ENCODE data around the gene MUSK. TPM values are rescaled to one million over a fixed set of nuclear protein-coding genes. Genes with fewer than 3 reads are reported as not detected.

MUSK gene
- total RNA-seq, 5 donors from 2014 or later (not counting 1 experiment from before 2014, with no cell fraction given), result not detected

GRCh38 chr9:110837401-110838005 is 168.9 kb downstream of the MUSK start:
- ATAC-seq (replicated peaks in 1 of 4), result no peak
- H3K4me3 ChIP-seq (ENCODE audit: control insufficient read depth in 1 of 2, extremely low read depth in 1 of 2, low read length in 1 of 2), result no peak overlapping the region
- Mint-ChIP-seq H3K27ac (no peak overlapping the region), H3K4me3 (no peak overlapping the region), H3K4me1 (no peaks in the 10 kb centered on the region), H3K9me3 (peaks cover 6 to 10% (median 6%) of the 10 kb centered on the region in 3 donors), H3K36me3 (no peaks in the 10 kb centered on the region), H3K27me3 (no peaks in the 10 kb centered on the region)
- no peaks in the 10 kb centered on the region for H3K36me3 ChIP-seq (ENCODE audit: control insufficient read depth in 2 of 2, extremely low read depth in 1 of 2, insufficient read depth in 1 of 2, low read length in 1 of 2)
- DNase-seq, result no peak
- no peaks in the 10 kb centered on the region for H3K27me3 ChIP-seq (replicated peaks in 1 of 2; ENCODE audit: control insufficient read depth in 2 of 2, extremely low read depth in 1 of 2, insufficient read depth in 2 of 2, low read length in 1 of 2)
- CTCF ChIA-PET, result no interaction called here
- H3K27ac ChIP-seq (ENCODE audit: low read length), result no peak overlapping the region
- H3K9me3 ChIP-seq, result no peaks in the 10 kb centered on the region
- POLR2A ChIA-PET, result no interaction called here
- no CpG with 5 or more reads among the region's 2 CpGs for WGBS (ENCODE audit: insufficient coverage)
- H3K4me1 ChIP-seq (ENCODE audit: control insufficient read depth in 1 of 2, extremely low read depth in 1 of 2, insufficient read depth in 2 of 2, low read length in 2 of 2), result no peaks in the 10 kb centered on the region

GRCh38 chr9:110842169-110842568 is 173.6 kb downstream of the MUSK start:
- Mint-ChIP-seq H3K27ac (no peak overlapping the region), H3K27me3 (no peaks in the 10 kb centered on the region), H3K9me3 (peaks cover 4 to 13% (median 6%) of the 10 kb centered on the region in 3 donors), H3K36me3 (no peaks in the 10 kb centered on the region), H3K4me3 (no peak overlapping the region), H3K4me1 (no peaks in the 10 kb centered on the region)
- ChIA-PET POLR2A (no interaction called here), CTCF (no interaction called here)
- Histone ChIP-seq H3K9me3 (no peaks in the 10 kb centered on the region), H3K27ac (ENCODE audit: low read length) (no peak overlapping the region), H3K4me1 (ENCODE audit: control insufficient read depth in 1 of 2, extremely low read depth in 1 of 2, insufficient read depth in 2 of 2, low read length in 2 of 2) (no peaks in the 10 kb centered on the region), H3K36me3 (ENCODE audit: control insufficient read depth in 2 of 2, extremely low read depth in 1 of 2, insufficient read depth in 1 of 2, low read length in 1 of 2) (no peaks in the 10 kb centered on the region), H3K27me3 (replicated peaks in 1 of 2; ENCODE audit: control insufficient read depth in 2 of 2, extremely low read depth in 1 of 2, insufficient read depth in 2 of 2, low read length in 1 of 2) (no peaks in the 10 kb centered on the region), H3K4me3 (ENCODE audit: control insufficient read depth in 1 of 2, extremely low read depth in 1 of 2, low read length in 1 of 2) (no peak overlapping the region)
- DNase-seq (no peak), ATAC-seq (replicated peaks in 1 of 4) (no peak)
- no CpG with 5 or more reads among the region's 9 CpGs for WGBS (ENCODE audit: insufficient coverage)

- CTCF ChIA-PET, result no interaction called here
- no peaks in the 10 kb centered on the region for H3K27me3 Mint-ChIP-seq
- no peak overlapping the region for H3K27ac Mint-ChIP-seq
Observed at GRCh38 chr9:110842986-110843385, 174.4 kb downstream of the MUSK start.

DNA sequence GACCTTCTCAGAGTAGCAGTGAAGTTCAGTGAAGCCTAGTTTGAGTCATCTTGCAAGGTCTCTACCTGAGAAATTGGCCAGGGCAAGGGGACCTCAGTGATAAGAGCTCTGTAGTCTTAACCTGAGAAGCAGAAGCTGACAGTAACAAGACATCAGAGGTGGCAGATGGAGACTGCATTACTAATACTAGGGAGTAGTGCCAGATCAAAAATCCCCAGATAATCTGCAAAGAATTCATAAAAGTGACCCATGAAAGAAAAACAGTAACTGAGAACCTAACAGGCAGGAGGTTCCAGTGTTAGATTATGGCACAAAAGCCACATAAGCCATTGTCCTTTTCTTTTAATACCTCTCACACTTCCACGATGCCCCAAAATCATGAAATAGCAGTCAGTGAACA is 175.5 kb downstream of the MUSK start:
- Mint-ChIP-seq H3K36me3 (no peaks in the 10 kb centered on the region), H3K4me3 (no peak overlapping the region), H3K9me3 (peaks cover 4 to 11% (median 8%) of the 10 kb centered on the region in 3 donors), H3K27me3 (no peaks in the 10 kb centered on the region), H3K4me1 (no peaks in the 10 kb centered on the region), H3K27ac (no peak overlapping the region)
- Histone ChIP-seq H3K27ac (ENCODE audit: low read length) (no peak overlapping the region), H3K4me3 (ENCODE audit: control insufficient read depth in 1 of 2, extremely low read depth in 1 of 2, low read length in 1 of 2) (no peak overlapping the region), H3K36me3 (ENCODE audit: control insufficient read depth in 2 of 2, extremely low read depth in 1 of 2, insufficient read depth in 1 of 2, low read length in 1 of 2) (no peaks in the 10 kb centered on the region), H3K4me1 (ENCODE audit: control insufficient read depth in 1 of 2, extremely low read depth in 1 of 2, insufficient read depth in 2 of 2, low read length in 2 of 2) (no peaks in the 10 kb centered on the region), H3K27me3 (replicated peaks in 1 of 2; ENCODE audit: control insufficient read depth in 2 of 2, extremely low read depth in 1 of 2, insufficient read depth in 2 of 2, low read length in 1 of 2) (no peaks in the 10 kb centered on the region), H3K9me3 (no peaks in the 10 kb centered on the region)
- ChIA-PET POLR2A (no interaction called here), CTCF (no interaction called here)
- DNase-seq (no peak), ATAC-seq (replicated peaks in 1 of 4) (no peak)
- no CpG with 5 or more reads among the region's 1 CpG for WGBS (ENCODE audit: insufficient coverage)

More at GRCh38 chr9:110842986-110843385, 174.4 kb downstream of the MUSK start:
- Histone ChIP-seq H3K36me3 (ENCODE audit: control insufficient read depth in 2 of 2, extremely low read depth in 1 of 2, insufficient read depth in 1 of 2, low read length in 1 of 2) (no peaks in the 10 kb centered on the region), H3K4me1 (ENCODE audit: control insufficient read depth in 1 of 2, extremely low read depth in 1 of 2, insufficient read depth in 2 of 2, low read length in 2 of 2) (no peaks in the 10 kb centered on the region), H3K9me3 (no peaks in the 10 kb centered on the region), H3K27ac (ENCODE audit: low read length) (no peak overlapping the region), H3K27me3 (replicated peaks in 1 of 2; ENCODE audit: control insufficient read depth in 2 of 2, extremely low read depth in 1 of 2, insufficient read depth in 2 of 2, low read length in 1 of 2) (no peaks in the 10 kb centered on the region), H3K4me3 (ENCODE audit: control insufficient read depth in 1 of 2, extremely low read depth in 1 of 2, low read length in 1 of 2) (no peak overlapping the region)
- POLR2A ChIA-PET, result no interaction called here
- Mint-ChIP-seq H3K4me1 (no peaks in the 10 kb centered on the region), H3K36me3 (no peaks in the 10 kb centered on the region), H3K9me3 (peaks cover 4 to 11% (median 6%) of the 10 kb centered on the region in 3 donors), H3K4me3 (no peak overlapping the region)
- WGBS (ENCODE audit: insufficient coverage), result 80% methylated on average over 1 of the region's 3 CpGs
- no peak for ATAC-seq (replicated peaks in 1 of 4)
- DNase-seq, result no peak

GRCh38 chr9:110846215-110846614 is 177.6 kb downstream of the MUSK start:
- CTCF ChIA-PET, result no interaction called here
- Mint-ChIP-seq H3K4me3 (no peak overlapping the region), H3K36me3 (no peaks in the 10 kb centered on the region), H3K4me1 (no peaks in the 10 kb centered on the region), H3K27ac (no peak overlapping the region), H3K9me3 (peaks cover 0 to 7% (median 2%) of the 10 kb centered on the region in 3 donors), H3K27me3 (no peaks in the 10 kb centered on the region)
- no peak overlapping the region for H3K4me3 ChIP-seq (ENCODE audit: control insufficient read depth in 1 of 2, extremely low read depth in 1 of 2, low read length in 1 of 2)
- H3K9me3 ChIP-seq, result no peaks in the 10 kb centered on the region
- POLR2A ChIA-PET, result no interaction called here
- DNase-seq (no peak), ATAC-seq (replicated peaks in 1 of 4) (no peak)
- no peaks in the 10 kb centered on the region for H3K27me3 ChIP-seq (replicated peaks in 1 of 2; ENCODE audit: control insufficient read depth in 2 of 2, extremely low read depth in 1 of 2, insufficient read depth in 2 of 2, low read length in 1 of 2)
- no peaks in the 10 kb centered on the region for H3K36me3 ChIP-seq (ENCODE audit: control insufficient read depth in 2 of 2, extremely low read depth in 1 of 2, insufficient read depth in 1 of 2, low read length in 1 of 2)
- H3K27ac ChIP-seq (ENCODE audit: low read length), result no peak overlapping the region
- WGBS (ENCODE audit: insufficient coverage), result no CpG with 5 or more reads among the region's 2 CpGs
- no peaks in the 10 kb centered on the region for H3K4me1 ChIP-seq (ENCODE audit: control insufficient read depth in 1 of 2, extremely low read depth in 1 of 2, insufficient read depth in 2 of 2, low read length in 2 of 2)

- Mint-ChIP-seq H3K27ac (no peak overlapping the region), H3K36me3 (no peaks in the 10 kb centered on the region), H3K27me3 (no peaks in the 10 kb centered on the region), H3K9me3 (peaks cover 0 to 7% (median 2%) of the 10 kb centered on the region in 3 donors), H3K4me1 (no peaks in the 10 kb centered on the region), H3K4me3 (no peak overlapping the region)
- no CpG with 5 or more reads among the region's 3 CpGs for WGBS (ENCODE audit: insufficient coverage)
- Histone ChIP-seq H3K27ac (ENCODE audit: low read length) (no peak overlapping the region), H3K36me3 (ENCODE audit: control insufficient read depth in 2 of 2, extremely low read depth in 1 of 2, insufficient read depth in 1 of 2, low read length in 1 of 2) (no peaks in the 10 kb centered on the region), H3K9me3 (no peaks in the 10 kb centered on the region), H3K27me3 (replicated peaks in 1 of 2; ENCODE audit: control insufficient read depth in 2 of 2, extremely low read depth in 1 of 2, insufficient read depth in 2 of 2, low read length in 1 of 2) (no peaks in the 10 kb centered on the region), H3K4me3 (ENCODE audit: control insufficient read depth in 1 of 2, extremely low read depth in 1 of 2, low read length in 1 of 2) (no peak overlapping the region), H3K4me1 (ENCODE audit: control insufficient read depth in 1 of 2, extremely low read depth in 1 of 2, insufficient read depth in 2 of 2, low read length in 2 of 2) (no peaks in the 10 kb centered on the region)
- ChIA-PET POLR2A (no interaction called here), CTCF (no interaction called here)
- ATAC-seq (replicated peaks in 1 of 4), result no peak
- DNase-seq, result no peak
Observed at GRCh38 chr9:110847671-110848070, 179.1 kb downstream of the MUSK start.
